DMS 273 treated with DMSO at 0.1 percent for 48 hours (cell line): ENCODE measurements around the gene ZNF385A.
"Not testable (repeated sequence)": the region's sequence is repeated elsewhere in the genome, so short reads cannot be mapped to it uniquely, and the experiment has no call there.

Source experiments
- DNase-seq: peaks from one replicate; lab custom pipeline; 2025; lab: John Stamatoyannopoulos, UW

ZNF385A gene

GRCh38 chr12:54325442-54326109 lies 59.0 kb downstream of the ZNF385A start:
- DNase-seq, result not testable (repeated sequence)

- DNase-seq, result peak; percentile 99
These were observed 59.7 kb downstream of the ZNF385A start, which contains the start of gene COPZ1 for GRCh38 chr12:54324617-54325441. Gene COPZ1, plus strand, starts transcription at chr12:54325131. Its CDS starts 33 bp downstream, at chr12:54325164.

GRCh38 chr12:54321363-54321762 lies 63.2 kb downstream of the ZNF385A start:
- DNase-seq, result no peak
